Activated CD8-positive, alpha-beta memory T cell treated with anti-CD3 and anti-CD28 coated beads, Interleukin-2, amount 50 U/mL, for 1 hour (primary cell): ENCODE measurements around the gene DLG2.

ENCODE experiments used
- DNase-seq: peaks from one replicate; pipeline ENCODE4 v3.0.0-alpha.2; 2020; ENCODE audit errors: extremely low read depth

DLG2 gene

GRCh38 chr11:84480131-84480530, 1147.0 kb downstream of the DLG2 start:
- no peak for DNase-seq

- no peak for DNase-seq
These were observed 1150.6 kb downstream of the DLG2 start for GRCh38 chr11:84476581-84476980.

GRCh38 chr11:84471501-84471900, 1155.6 kb downstream of the DLG2 start:
- no peak for DNase-seq

- DNase-seq, result no peak
These were observed 1158.9 kb downstream of the DLG2 start for GRCh38 chr11:84468235-84468634.

- no peak for DNase-seq
These were observed 1162.1 kb downstream of the DLG2 start for GRCh38 chr11:84465040-84465439.

- DNase-seq, result no peak
These were observed 1171.5 kb downstream of the DLG2 start for GRCh38 chr11:84455691-84456090.

- DNase-seq, result no peak
These were observed 1174.9 kb downstream of the DLG2 start for GRCh38 chr11:84452211-84452610.

GRCh38 chr11:84438565-84438964, 1188.6 kb downstream of the DLG2 start:
- no peak for DNase-seq

- no peak for DNase-seq
These were observed 1189.8 kb downstream of the DLG2 start for GRCh38 chr11:84437071-84437980.

- DNase-seq, result no peak
These were observed 1196.5 kb downstream of the DLG2 start for GRCh38 chr11:84430661-84431060.

GRCh38 chr11:84425673-84426072, 1201.5 kb downstream of the DLG2 start:
- no peak for DNase-seq

- no peak for DNase-seq
These were observed 1206.9 kb downstream of the DLG2 start for GRCh38 chr11:84420271-84420670.

GRCh38 chr11:84419616-84420015, 1207.5 kb downstream of the DLG2 start:
- no peak for DNase-seq

- DNase-seq, result no peak
These were observed 1212.2 kb downstream of the DLG2 start for GRCh38 chr11:84414920-84415319.

GRCh38 chr11:84413549-84413948, 1213.6 kb downstream of the DLG2 start:
- DNase-seq, result no peak

GRCh38 chr11:84412862-84413261, 1214.3 kb downstream of the DLG2 start:
- no peak for DNase-seq

- DNase-seq, result no peak
These were observed 1218.2 kb downstream of the DLG2 start for GRCh38 chr11:84408946-84409411.

GRCh38 chr11:84407091-84407490, 1220.1 kb downstream of the DLG2 start:
- no peak for DNase-seq

GRCh38 chr11:84398017-84398626, 1229.0 kb downstream of the DLG2 start:
- no peak for DNase-seq

GRCh38 chr11:84396521-84396920, 1230.6 kb downstream of the DLG2 start:
- DNase-seq, result no peak

- DNase-seq, result no peak
These were observed 1236.6 kb downstream of the DLG2 start for GRCh38 chr11:84390441-84391078.

- DNase-seq, result no peak
These were observed 1237.4 kb downstream of the DLG2 start for GRCh38 chr11:84389696-84390095.

- DNase-seq, result no peak
These were observed 1242.4 kb downstream of the DLG2 start for GRCh38 chr11:84384731-84385130.
